HepG2 (cell line): ENCODE results near the gene ESRRB. TPM values are rescaled to one million over a fixed set of nuclear protein-coding genes. Genes with fewer than 3 reads are reported as not detected.

Source experiments
- ATAC-seq: fragments of 200-7000 bp; cut with Tn5 transposase; 3 replicates; pipeline ENCODE4 v1.9.1; 2020; ENCODE audit warnings: mild to moderate bottlenecking, moderate library complexity
- BruUV-seq: library from RNA; stranded (reverse); fragments of 400-500 nt; replicated peaks from 2 replicates; lab custom pipeline; 2021; lab: Mats Ljungman, UMichigan
- CTCF ChIA-PET: fragments of 300-600 bp; formaldehyde crosslinking; extraction: SDS; loops from one replicate; lab custom pipeline; 2021; ENCODE audit warnings: low total read pairs, inconsistent platforms, low intra/inter-chr PET ratio; lab: Yijun Ruan, JAX
- POLR2A ChIA-PET: fragments of 350-600 bp; sonication (Branson Sonifier 250); formaldehyde crosslinking; loops from one replicate; lab custom pipeline; 2020; ENCODE audit warnings: antibody characterized with exemption, inconsistent platforms; lab: Yijun Ruan, JAX
- DNase-seq: peaks from one replicate; pipeline ENCODE4 v3.0.0-alpha.2; 2015; ENCODE audit warnings: low spot score
- FAIRE-seq: peaks from 3 replicates; lab custom pipeline; 2011; peaks lifted over from hg19 to GRCh38; lab: Jason Lieb, UNC
- H2AFZ ChIP-seq: one replicate; pipeline ENCODE4 v1.6.1; 2011; ENCODE audit warnings: low read length, inconsistent platforms
- H3K27ac ChIP-seq: fragments of 300-600 bp; 3 replicates; pipeline ENCODE4 v1.8.0; 2011; ENCODE audit warnings: mixed run types, mild to moderate bottlenecking, mixed read lengths, low read length, inconsistent platforms; ENCODE audit not compliant: insufficient read depth; ENCODE audit errors: extremely low read length
- H3K27me3 ChIP-seq, 2 experiments: fragments of 200-600 bp in 1 of 2; 2 replicates in 1 of 2; 3 replicates in 1 of 2; pipeline versions ENCODE4 v1.6.0 to v1.8.0; 2011; ENCODE audit warnings: low read length in 2 of 2, mild to moderate bottlenecking in 2 of 2, moderate library complexity in 2 of 2, inconsistent platforms in 1 of 2; ENCODE audit not compliant: insufficient read depth in 2 of 2, control insufficient read depth in 1 of 2
- H3K36me3 ChIP-seq, 2 experiments: fragments of 200-600 bp in 1 of 2; replicated peaks in 1 of 2; 2 replicates in 1 of 2; 3 replicates in 1 of 2; pipeline versions ENCODE4 v1.5.1 to v1.8.0; 2011; ENCODE audit warnings: low read length in 2 of 2, inconsistent platforms in 1 of 2; ENCODE audit not compliant: insufficient read depth in 2 of 2, control insufficient read depth in 1 of 2
- H3K4me1 ChIP-seq: 2 replicates; pipeline ENCODE4 v1.5.1; 2012; ENCODE audit warnings: low read length, inconsistent platforms; ENCODE audit not compliant: insufficient read depth
- H3K4me2 ChIP-seq: 2 replicates; pipeline ENCODE4 v1.6.0; 2011; ENCODE audit warnings: low read depth, low read length, inconsistent platforms
- H3K4me3 ChIP-seq, 3 experiments: fragments of 200-600 bp in 1 of 3; sonication (generic), shearing (Covaris generic) in 1 of 3; replicated peaks in 1 of 3; 2 replicates each; pipeline ENCODE4 v1.5.1; 2011 to 2016; ENCODE audit warnings: low read length in 3 of 3, inconsistent platforms in 2 of 3, low read depth in 2 of 3, mild to moderate bottlenecking in 2 of 3, control low read depth in 1 of 3, mixed read lengths in 1 of 3; ENCODE audit not compliant: insufficient read depth in 1 of 3
- H3K79me2 ChIP-seq: one replicate; pipeline ENCODE4 v1.6.1; 2011; ENCODE audit warnings: low read length, inconsistent platforms; ENCODE audit not compliant: insufficient read depth
- H3K9ac ChIP-seq: 2 replicates; pipeline ENCODE4 v1.6.0; 2011; ENCODE audit warnings: mild to moderate bottlenecking, low read depth, low read length, inconsistent platforms; ENCODE audit not compliant: insufficient read depth
- H3K9me3 ChIP-seq: 2 replicates; pipeline ENCODE4 v1.5.1; 2012; ENCODE audit warnings: mild to moderate bottlenecking, low read length
- H4K20me1 ChIP-seq: 2 replicates; pipeline ENCODE4 v1.6.0; 2011; ENCODE audit warnings: inconsistent platforms, mild to moderate bottlenecking, low read length, moderate library complexity; ENCODE audit not compliant: insufficient read depth
- AGO2 ChIP-seq: fragments of 200-400 bp; formaldehyde crosslinking; optimal IDR thresholded peaks from 2 replicates; pipeline ENCODE3; 2017; ENCODE audit warnings: mild to moderate bottlenecking, low read depth, low read length, moderate library complexity
- ARNT2 ChIP-seq: sonication (generic); formaldehyde crosslinking; IDR thresholded peaks from 2 replicates; pipeline ENCODE4 v1.8.0; 2022; ENCODE audit warnings: mild to moderate bottlenecking, low read depth, missing genetic modification reagents, moderate library complexity
- CCDC6 ChIP-seq: sonication (generic); formaldehyde crosslinking; IDR thresholded peaks from 2 replicates; pipeline ENCODE4 v1.8.1; 2022; ENCODE audit warnings: mild to moderate bottlenecking, missing genetic modification reagents, moderate library complexity
- KDM3A ChIP-seq: IDR thresholded peaks from 2 replicates; pipeline ENCODE4 v1.6.1; 2018; ENCODE audit warnings: low read depth, missing compliant biosample characterization
- LCORL ChIP-seq, 2 experiments: fragments of 450-650 bp in 1 of 2; sonication (generic) in 1 of 2; formaldehyde crosslinking in 1 of 2; IDR thresholded peaks; 2 replicates each; pipeline versions ENCODE4 v1.5.0 to v1.6.1; 2017 to 2020; ENCODE audit warnings: antibody characterized with exemption in 1 of 2, missing genetic modification reagents in 1 of 2
- MATR3 ChIP-seq: sonication (generic); formaldehyde crosslinking; IDR thresholded peaks from 2 replicates; pipeline ENCODE4 v1.4.0; 2020; ENCODE audit warnings: missing genetic modification reagents
- MXD4 ChIP-seq: IDR thresholded peaks from 2 replicates; pipeline ENCODE4 v1.6.1; 2016; ENCODE audit warnings: mild to moderate bottlenecking, missing biosample characterization, missing genetic modification reagents
- NFATC3 ChIP-seq: sonication (generic); formaldehyde crosslinking; IDR thresholded peaks from 2 replicates; pipeline ENCODE4 v1.5.1; 2020; ENCODE audit warnings: mild to moderate bottlenecking, missing genetic modification reagents
- NFYC ChIP-seq: IDR thresholded peaks from 2 replicates; pipeline ENCODE4 v1.6.1; 2016; ENCODE audit warnings: missing genetic modification reagents, missing compliant biosample characterization
- SAFB2 ChIP-seq: sonication (generic); formaldehyde crosslinking; IDR thresholded peaks from 2 replicates; pipeline ENCODE4 v1.5.1; 2020; ENCODE audit warnings: missing genetic modification reagents, low read depth, mild to moderate bottlenecking, borderline replicate concordance
- WIZ ChIP-seq: sonication (generic); formaldehyde crosslinking; IDR thresholded peaks from 2 replicates; pipeline ENCODE4 v1.5.1; 2020; ENCODE audit warnings: mild to moderate bottlenecking, missing genetic modification reagents
- ZNF121 ChIP-seq: sonication (generic); formaldehyde crosslinking; IDR thresholded peaks from 2 replicates; pipeline ENCODE4 v1.5.0; 2020; ENCODE audit warnings: mild to moderate bottlenecking, missing genetic modification reagents
- ZNF354B ChIP-seq: sonication (generic); formaldehyde crosslinking; IDR thresholded peaks from 2 replicates; pipeline ENCODE4 v1.8.0; 2022; ENCODE audit warnings: mild to moderate bottlenecking, missing genetic modification reagents
- ZNF563 ChIP-seq: sonication (generic); formaldehyde crosslinking; IDR thresholded peaks from 2 replicates; pipeline ENCODE4 v1.8.0; 2022; ENCODE audit warnings: mild to moderate bottlenecking, moderate library complexity, missing genetic modification reagents
- ZNF564 ChIP-seq: sonication (generic); formaldehyde crosslinking; IDR thresholded peaks from 2 replicates; pipeline ENCODE4 v1.8.1; 2023; ENCODE audit warnings: mild to moderate bottlenecking, missing genetic modification reagents
- WGBS: methylation state at CpG from one replicate; pipeline ENCODE4 v1.1.6; 2017; ENCODE audit warnings: low lambda C conversion rate; 5-methylcytosine and 5-hydroxymethylcytosine counted together
- in situ Hi-C: cut with HindIII; loops from 2 replicates; pipeline ENCODE4 v1.10.0; 2017; ENCODE audit warnings: low pct_unique_long_range_greater_than_20kb; ENCODE audit not compliant: extremely low pct_ligation_motif_present
- intact Hi-C: fragments of 100-400 bp; cut with micrococcal nuclease; formaldehyde crosslinking; loops from one replicate; pipeline ENCODE4 v1.10.0; 2022; ENCODE audit not compliant: unreplicated experiment
- polyA plus RNA-seq, 8 experiments: library from polyadenylated mRNA; depleted of rRNA in 3 of 8; stranded (reverse) in 7 of 8; unstranded in 1 of 8; fragments of >200 nt; fragmentation: Illumina TruSeq in 4 of 8; extraction: Trizol in 4 of 8; gene quantifications; 2 replicates each; pipeline versions ENCODE4 v1.2.1 to v1.2.3, GENCODE V29; 2011 to 2016; ENCODE audit warnings: low read depth in 4 of 8, missing spikeins in 1 of 8, mixed read lengths in 1 of 8; ENCODE audit not compliant: insufficient read depth in 1 of 8
- total RNA-seq, 5 experiments: library from RNA; depleted of rRNA; stranded (reverse); fragments of >200 nt; fragmentation: Illumina TruSeq; extraction: Trizol; gene quantifications; 2 replicates each; pipeline ENCODE4 v1.2.3, GENCODE V29; 2016; ENCODE audit warnings: low read depth in 1 of 5
- TF ChIP-seq, protein P1 (sequence below): sonication (generic); formaldehyde crosslinking; IDR thresholded peaks from 2 replicates; pipeline ENCODE4 v1.4.0; 2020; ENCODE audit warnings: missing genetic modification reagents
- TF ChIP-seq, protein P2 (sequence below): sonication (generic); formaldehyde crosslinking; IDR thresholded peaks from 2 replicates; pipeline ENCODE4 v1.5.0; 2020; ENCODE audit warnings: mild to moderate bottlenecking, missing genetic modification reagents, borderline replicate concordance

Gene ESRRB
- total and polyA plus RNA-seq, 2 of the 13 experiments (the other 11 are each of a cell fraction or from before 2014, with no cell fraction given) = 0.04 to 0.33 TPM

DNA sequence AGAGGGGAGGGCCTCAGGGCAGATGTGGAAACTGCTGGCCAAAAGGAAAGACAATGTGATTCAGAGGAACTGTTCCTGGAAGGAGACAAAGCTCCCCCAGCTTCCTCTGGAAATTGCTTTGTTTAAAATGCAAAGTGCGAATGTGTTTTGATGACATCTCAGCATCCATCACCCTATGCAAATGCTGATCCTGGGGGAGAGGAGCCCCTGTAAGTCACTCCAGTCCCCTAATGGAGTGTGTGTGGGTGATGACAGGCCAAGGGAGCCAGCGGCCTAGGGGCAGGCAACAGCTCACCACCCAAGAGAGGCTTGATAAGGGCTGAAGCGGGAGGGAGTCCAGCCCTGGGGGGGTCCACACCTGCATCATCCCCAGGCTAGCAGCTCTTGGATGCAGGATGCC lies 134.2 kb downstream of the ESRRB start:
- Histone ChIP-seq H3K36me3 (no peaks in the 10 kb centered on the region), H3K9ac (no peak overlapping the region), H3K27ac (no peak overlapping the region), H3K4me3 (no peak overlapping the region), H3K27me3 (peaks cover 0 to 13% of the 10 kb centered on the region in 2 experiments; a peak in 3 of 5 replicates), H2AFZ (no peak overlapping the region), H4K20me1 (no peaks in the 10 kb centered on the region), H3K9me3 (no peaks in the 10 kb centered on the region), H3K79me2 (no peaks in the 10 kb centered on the region), H3K4me1 (0 out of 2 replicates have a peak, but pooled peaks cover 8% of the 10 kb centered on the region), H3K4me2 (no peak overlapping the region)
- BruUV-seq = no TSS peak
- WGBS = 37% methylated on average over 3 of the region's 3 CpGs
- ChIA-PET POLR2A (no interaction called here), CTCF (no interaction called here)
- ATAC-seq (no peak), FAIRE-seq (no peak), DNase-seq (no peak)
- in situ Hi-C loops = loop anchor here (5.0 kb wide), 1 partner anchor 137 kb away; no protein-coding TSS in a partner anchor
- intact Hi-C loops = no loop called here
- TF ChIP-seq NFYC (no peak), ZNF354B (CRISPR knock-in tag) (no peak), AGO2 (no peak), MXD4 (no peak), ZNF563 (no peak), KDM3A (CRISPR knock-in tag) (no peak), NFATC3 (CRISPR knock-in tag) (no peak), WIZ (CRISPR knock-in tag) (no peak), SAFB2 (no peak), LCORL (IDR thresholded peaks at IDR 0.05) (no peak), LCORL (CRISPR knock-in tag; IDR thresholded peaks at IDR 0.05) (no peak), CCDC6 (CRISPR knock-in tag) (no peak), ZNF121 (CRISPR knock-in tag) (no peak), MATR3 (CRISPR knock-in tag) (no peak), ZNF564 (CRISPR knock-in tag) (no peak), ARNT2 (CRISPR knock-in tag) (no peak)
- TF ChIP-seq, protein P1, sequence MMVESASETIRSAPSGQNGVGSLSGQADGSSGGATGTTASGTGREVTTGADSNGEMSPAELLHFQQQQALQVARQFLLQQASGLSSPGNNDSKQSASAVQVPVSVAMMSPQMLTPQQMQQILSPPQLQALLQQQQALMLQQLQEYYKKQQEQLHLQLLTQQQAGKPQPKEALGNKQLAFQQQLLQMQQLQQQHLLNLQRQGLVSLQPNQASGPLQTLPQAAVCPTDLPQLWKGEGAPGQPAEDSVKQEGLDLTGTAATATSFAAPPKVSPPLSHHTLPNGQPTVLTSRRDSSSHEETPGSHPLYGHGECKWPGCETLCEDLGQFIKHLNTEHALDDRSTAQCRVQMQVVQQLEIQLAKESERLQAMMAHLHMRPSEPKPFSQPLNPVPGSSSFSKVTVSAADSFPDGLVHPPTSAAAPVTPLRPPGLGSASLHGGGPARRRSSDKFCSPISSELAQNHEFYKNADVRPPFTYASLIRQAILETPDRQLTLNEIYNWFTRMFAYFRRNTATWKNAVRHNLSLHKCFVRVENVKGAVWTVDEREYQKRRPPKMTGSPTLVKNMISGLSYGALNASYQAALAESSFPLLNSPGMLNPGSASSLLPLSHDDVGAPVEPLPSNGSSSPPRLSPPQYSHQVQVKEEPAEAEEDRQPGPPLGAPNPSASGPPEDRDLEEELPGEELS (CRISPR knock-in tag) = no peak
- TF ChIP-seq, protein P2, sequence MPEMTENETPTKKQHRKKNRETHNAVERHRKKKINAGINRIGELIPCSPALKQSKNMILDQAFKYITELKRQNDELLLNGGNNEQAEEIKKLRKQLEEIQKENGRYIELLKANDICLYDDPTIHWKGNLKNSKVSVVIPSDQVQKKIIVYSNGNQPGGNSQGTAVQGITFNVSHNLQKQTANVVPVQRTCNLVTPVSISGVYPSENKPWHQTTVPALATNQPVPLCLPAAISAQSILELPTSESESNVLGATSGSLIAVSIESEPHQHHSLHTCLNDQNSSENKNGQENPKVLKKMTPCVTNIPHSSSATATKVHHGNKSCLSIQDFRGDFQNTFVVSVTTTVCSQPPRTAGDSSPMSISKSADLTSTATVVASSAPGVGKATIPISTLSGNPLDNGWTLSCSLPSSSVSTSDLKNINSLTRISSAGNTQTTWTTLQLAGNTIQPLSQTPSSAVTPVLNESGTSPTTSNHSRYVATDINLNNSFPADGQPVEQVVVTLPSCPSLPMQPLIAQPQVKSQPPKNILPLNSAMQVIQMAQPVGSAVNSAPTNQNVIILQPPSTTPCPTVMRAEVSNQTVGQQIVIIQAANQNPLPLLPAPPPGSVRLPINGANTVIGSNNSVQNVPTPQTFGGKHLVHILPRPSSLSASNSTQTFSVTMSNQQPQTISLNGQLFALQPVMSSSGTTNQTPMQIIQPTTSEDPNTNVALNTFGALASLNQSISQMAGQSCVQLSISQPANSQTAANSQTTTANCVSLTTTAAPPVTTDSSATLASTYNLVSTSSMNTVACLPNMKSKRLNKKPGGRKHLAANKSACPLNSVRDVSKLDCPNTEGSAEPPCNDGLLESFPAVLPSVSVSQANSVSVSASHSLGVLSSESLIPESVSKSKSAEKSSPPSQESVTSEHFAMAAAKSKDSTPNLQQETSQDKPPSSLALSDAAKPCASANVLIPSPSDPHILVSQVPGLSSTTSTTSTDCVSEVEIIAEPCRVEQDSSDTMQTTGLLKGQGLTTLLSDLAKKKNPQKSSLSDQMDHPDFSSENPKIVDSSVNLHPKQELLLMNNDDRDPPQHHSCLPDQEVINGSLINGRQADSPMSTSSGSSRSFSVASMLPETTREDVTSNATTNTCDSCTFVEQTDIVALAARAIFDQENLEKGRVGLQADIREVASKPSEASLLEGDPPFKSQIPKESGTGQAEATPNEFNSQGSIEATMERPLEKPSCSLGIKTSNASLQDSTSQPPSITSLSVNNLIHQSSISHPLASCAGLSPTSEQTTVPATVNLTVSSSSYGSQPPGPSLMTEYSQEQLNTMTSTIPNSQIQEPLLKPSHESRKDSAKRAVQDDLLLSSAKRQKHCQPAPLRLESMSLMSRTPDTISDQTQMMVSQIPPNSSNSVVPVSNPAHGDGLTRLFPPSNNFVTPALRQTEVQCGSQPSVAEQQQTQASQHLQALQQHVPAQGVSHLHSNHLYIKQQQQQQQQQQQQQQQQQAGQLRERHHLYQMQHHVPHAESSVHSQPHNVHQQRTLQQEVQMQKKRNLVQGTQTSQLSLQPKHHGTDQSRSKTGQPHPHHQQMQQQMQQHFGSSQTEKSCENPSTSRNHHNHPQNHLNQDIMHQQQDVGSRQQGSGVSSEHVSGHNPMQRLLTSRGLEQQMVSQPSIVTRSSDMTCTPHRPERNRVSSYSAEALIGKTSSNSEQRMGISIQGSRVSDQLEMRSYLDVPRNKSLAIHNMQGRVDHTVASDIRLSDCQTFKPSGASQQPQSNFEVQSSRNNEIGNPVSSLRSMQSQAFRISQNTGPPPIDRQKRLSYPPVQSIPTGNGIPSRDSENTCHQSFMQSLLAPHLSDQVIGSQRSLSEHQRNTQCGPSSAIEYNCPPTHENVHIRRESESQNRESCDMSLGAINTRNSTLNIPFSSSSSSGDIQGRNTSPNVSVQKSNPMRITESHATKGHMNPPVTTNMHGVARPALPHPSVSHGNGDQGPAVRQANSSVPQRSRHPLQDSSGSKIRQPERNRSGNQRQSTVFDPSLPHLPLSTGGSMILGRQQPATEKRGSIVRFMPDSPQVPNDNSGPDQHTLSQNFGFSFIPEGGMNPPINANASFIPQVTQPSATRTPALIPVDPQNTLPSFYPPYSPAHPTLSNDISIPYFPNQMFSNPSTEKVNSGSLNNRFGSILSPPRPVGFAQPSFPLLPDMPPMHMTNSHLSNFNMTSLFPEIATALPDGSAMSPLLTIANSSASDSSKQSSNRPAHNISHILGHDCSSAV (CRISPR knock-in tag) = no peak
